Measurements from ENCODE around the gene SOSTDC1.

- no peak for TF ChIP-seq FOXM1 (IDR thresholded peaks at IDR 0.05; ENCODE audit: borderline replicate concordance)
- TF ChIP-seq SP1 (IDR thresholded peaks at IDR 0.05): no peak
- no peak for TF ChIP-seq NFRKB (IDR thresholded peaks at IDR 0.05)
- no peak for TF ChIP-seq FOXK2 (IDR thresholded peaks at IDR 0.05)
- TF ChIP-seq CTBP1 (IDR thresholded peaks at IDR 0.05; ENCODE audit: borderline replicate concordance): no peak
- no peak for TF ChIP-seq ELF4 (IDR thresholded peaks at IDR 0.05)
- TF ChIP-seq, protein P1, sequence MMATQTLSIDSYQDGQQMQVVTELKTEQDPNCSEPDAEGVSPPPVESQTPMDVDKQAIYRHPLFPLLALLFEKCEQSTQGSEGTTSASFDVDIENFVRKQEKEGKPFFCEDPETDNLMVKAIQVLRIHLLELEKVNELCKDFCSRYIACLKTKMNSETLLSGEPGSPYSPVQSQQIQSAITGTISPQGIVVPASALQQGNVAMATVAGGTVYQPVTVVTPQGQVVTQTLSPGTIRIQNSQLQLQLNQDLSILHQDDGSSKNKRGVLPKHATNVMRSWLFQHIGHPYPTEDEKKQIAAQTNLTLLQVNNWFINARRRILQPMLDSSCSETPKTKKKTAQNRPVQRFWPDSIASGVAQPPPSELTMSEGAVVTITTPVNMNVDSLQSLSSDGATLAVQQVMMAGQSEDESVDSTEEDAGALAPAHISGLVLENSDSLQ (IDR thresholded peaks at IDR 0.05): no peak
- no peak for TF ChIP-seq BHLHE40 (IDR thresholded peaks at IDR 0.05; ENCODE audit: borderline replicate concordance)
- TF ChIP-seq HDGF (IDR thresholded peaks at IDR 0.05; ENCODE audit: borderline replicate concordance): no peak
Observed at GRCh38 chr7:16491148-16491547, 25.6 kb upstream of the SOSTDC1 start.

All from HEK293T (cell line).